ENCODE results near the gene ITGA8. TPM values are rescaled to one million over a fixed set of nuclear protein-coding genes. Genes with fewer than 3 reads are reported as not detected.

ITGA8 gene
- total RNA-seq, 1 donor from 2014 or later: not detected

GRCh38 chr10:15606377-15606776 is 113.3 kb downstream of the ITGA8 start:
- no peak for TF ChIP-seq CTCF (IDR thresholded peaks at IDR 0.05)
- Mint-ChIP-seq H3K4me3 (no peak overlapping the region), H3K36me3 (ENCODE audit: low read depth) (no peaks in the 10 kb centered on the region), H3K27ac (no peak overlapping the region), H3K4me1 (no peaks in the 10 kb centered on the region), H3K27me3 (no peaks in the 10 kb centered on the region), H3K9me3 (no peaks in the 10 kb centered on the region)
- DNase-seq (no peak), ATAC-seq (ENCODE audit: low read depth) (no peak)
- CTCF ChIA-PET: no interaction called here
- POLR2A ChIA-PET: no interaction called here
- intact Hi-C loops (cut with micrococcal nuclease): no loop called here

- H3K9me3 Mint-ChIP-seq: no peaks in the 10 kb centered on the region
- no peak overlapping the region for H3K4me3 Mint-ChIP-seq
- no peak for ATAC-seq (ENCODE audit: low read depth)
- no peaks in the 10 kb centered on the region for H3K27me3 Mint-ChIP-seq
- H3K36me3 Mint-ChIP-seq (ENCODE audit: low read depth): no peaks in the 10 kb centered on the region
- H3K27ac Mint-ChIP-seq: no peak overlapping the region
- CTCF ChIA-PET: no interaction called here
- POLR2A ChIA-PET: no interaction called here
- no peak for DNase-seq
- intact Hi-C loops (cut with micrococcal nuclease): no loop called here
- no peak for TF ChIP-seq CTCF (IDR thresholded peaks at IDR 0.05)
- H3K4me1 Mint-ChIP-seq: no peaks in the 10 kb centered on the region
Measured at GRCh38 chr10:15605740-15606369, 113.9 kb downstream of the ITGA8 start.

- Mint-ChIP-seq H3K4me1 (no peaks in the 10 kb centered on the region), H3K27ac (no peak overlapping the region), H3K4me3 (no peak overlapping the region), H3K36me3 (ENCODE audit: low read depth) (no peaks in the 10 kb centered on the region), H3K9me3 (no peaks in the 10 kb centered on the region), H3K27me3 (peaks cover 4% of the 10 kb centered on the region)
- CTCF ChIA-PET: no interaction called here
- ATAC-seq (ENCODE audit: low read depth): no peak
- no peak for TF ChIP-seq CTCF (IDR thresholded peaks at IDR 0.05)
- DNase-seq: no peak
- POLR2A ChIA-PET: no interaction called here
- intact Hi-C loops (cut with micrococcal nuclease): no loop called here
Measured at GRCh38 chr10:15603446-15604011, 116.2 kb downstream of the ITGA8 start.

- no peaks in the 10 kb centered on the region for H3K4me1 Mint-ChIP-seq
- CTCF ChIA-PET: no interaction called here
Measured at GRCh38 chr10:15601819-15602218, 117.9 kb downstream of the ITGA8 start.

GRCh38 chr10:15595260-15595659 is 124.5 kb downstream of the ITGA8 start:
- intact Hi-C loops (cut with micrococcal nuclease): no loop called here
- Mint-ChIP-seq H3K9me3 (peaks cover 8% of the 10 kb centered on the region), H3K4me1 (no peaks in the 10 kb centered on the region), H3K4me3 (no peak overlapping the region), H3K36me3 (ENCODE audit: low read depth) (no peaks in the 10 kb centered on the region), H3K27ac (no peak overlapping the region), H3K27me3 (peaks cover under 1% of the 10 kb centered on the region)
- DNase-seq (no peak), ATAC-seq (ENCODE audit: low read depth) (no peak)
- TF ChIP-seq CTCF (IDR thresholded peaks at IDR 0.05): no peak
- ChIA-PET POLR2A (no interaction called here), CTCF (no interaction called here)

More at GRCh38 chr10:15601819-15602218, 117.9 kb downstream of the ITGA8 start:
- DNase-seq: no peak
- no peak for ATAC-seq (ENCODE audit: low read depth)
- peaks cover 4% of the 10 kb centered on the region for H3K27me3 Mint-ChIP-seq
- no peak overlapping the region for H3K27ac Mint-ChIP-seq
- no peaks in the 10 kb centered on the region for H3K36me3 Mint-ChIP-seq (ENCODE audit: low read depth)
- no peak overlapping the region for H3K4me3 Mint-ChIP-seq
- no peak for TF ChIP-seq CTCF (IDR thresholded peaks at IDR 0.05)
- no peaks in the 10 kb centered on the region for H3K9me3 Mint-ChIP-seq
- POLR2A ChIA-PET: no interaction called here
- intact Hi-C loops (cut with micrococcal nuclease): no loop called here

Measured in activated B cell treated with CpG ODN at 0.5 μM for 24 hours (primary cell).